Right ventricle myocardium superior (tissue), 1 donor: ENCODE data around the gene VEZT. TPM values are rescaled to one million over a fixed set of nuclear protein-coding genes. Genes with fewer than 3 reads are reported as not detected.
"Not testable (repeated sequence)": the region's sequence is repeated elsewhere in the genome, so short reads cannot be mapped to it uniquely, and the experiment has no call there.

ENCODE experiments used
- ATAC-seq: fragments of 200-7000 bp; cut with Tn5 transposase; one replicate; pipeline ENCODE4 v1.9.1; 2020; ENCODE audit warnings: mild to moderate bottlenecking; ENCODE audit not compliant: poor library complexity
- DNase-seq: peaks from one replicate; pipeline ENCODE4 v3.0.0-alpha.2; 2020
- intact Hi-C: fragments of 100-400 bp; cut with DNase I; formaldehyde crosslinking; loops from one replicate; pipeline ENCODE4 v1.11.2; 2022
- total RNA-seq: library from RNA; stranded (reverse); fragmentation: NEBNext Ultra II Directional; extraction: Animal tissue kit (Norgen Biotek cat#: 25700); gene quantifications from one replicate; pipeline ENCODE4 v1.2.1, GENCODE V29; 2021
- donor health status: DM: no; HTN: yes; CAD: no; lungs with severe emphysema.

Gene VEZT
- total RNA-seq, 1 donor from 2014 or later, result 55.5 TPM

GRCh38 chr12:95196875-95197569, 20.6 kb upstream of the VEZT start:
- DNase-seq, ATAC-seq, intact Hi-C loops: not testable (repeated sequence)

GRCh38 chr12:95197636-95198035, 20.0 kb upstream of the VEZT start:
- no peak for ATAC-seq
- no peak for DNase-seq
- intact Hi-C loops, result no loop called here

- intact Hi-C loops, result no loop called here
- DNase-seq (no peak), ATAC-seq (no peak)
These were observed 18.7 kb upstream of the VEZT start for GRCh38 chr12:95198914-95199313.

GRCh38 chr12:95200128-95200894, 17.3 kb upstream of the VEZT start:
- intact Hi-C loops, result no loop called here

GRCh38 chr12:95201056-95201670, 16.4 kb upstream of the VEZT start:
- intact Hi-C loops, result no loop called here
- ATAC-seq, result no peak
- no peak for DNase-seq

More at GRCh38 chr12:95200128-95200894, 17.3 kb upstream of the VEZT start:
- no peak for ATAC-seq
- no peak for DNase-seq

GRCh38 chr12:95202691-95203486, 14.7 kb upstream of the VEZT start:
- intact Hi-C loops, result no loop called here
- ATAC-seq, result peak; percentile 34
- DNase-seq, result no peak

GRCh38 chr12:95203487-95204030, 14.0 kb upstream of the VEZT start:
- intact Hi-C loops, result no loop called here
- no peak for ATAC-seq
- DNase-seq, result no peak

GRCh38 chr12:95204141-95204866, 13.3 kb upstream of the VEZT start:
- ATAC-seq, result peak; percentile 44
- intact Hi-C loops, result no loop called here

GRCh38 chr12:95205016-95205624, 12.5 kb upstream of the VEZT start:
- intact Hi-C loops, result no loop called here
- no peak for DNase-seq
- peak; percentile 8 for ATAC-seq

More at GRCh38 chr12:95204141-95204866, 13.3 kb upstream of the VEZT start:
- DNase-seq, result no peak

GRCh38 chr12:95205685-95206084, 11.9 kb upstream of the VEZT start:
- intact Hi-C loops, result no loop called here
- ATAC-seq (peak; percentile 57), DNase-seq (no peak)

- DNase-seq, result no peak
- ATAC-seq, result no peak
- intact Hi-C loops, result no loop called here
These were observed 10.7 kb upstream of the VEZT start for GRCh38 chr12:95206916-95207315.

- intact Hi-C loops, result no loop called here
- DNase-seq (no peak), ATAC-seq (no peak)
These were observed 10.2 kb upstream of the VEZT start for GRCh38 chr12:95207407-95207806.

GRCh38 chr12:95208678-95209077, 8.9 kb upstream of the VEZT start:
- ATAC-seq (no peak), DNase-seq (no peak)
- intact Hi-C loops, result no loop called here

- ATAC-seq (no peak), DNase-seq (no peak)
- intact Hi-C loops, result no loop called here
These were observed 5.0 kb upstream of the VEZT start for GRCh38 chr12:95212586-95212985.

GRCh38 chr12:95213119-95213518, 4.5 kb upstream of the VEZT start:
- intact Hi-C loops, result no loop called here
- ATAC-seq, result no peak

GRCh38 chr12:95213928-95214327, 3.7 kb upstream of the VEZT start:
- intact Hi-C loops, result no loop called here
- no peak for ATAC-seq

More at GRCh38 chr12:95213119-95213518, 4.5 kb upstream of the VEZT start:
- DNase-seq, result no peak

GRCh38 chr12:95214466-95214865, 3.1 kb upstream of the VEZT start:
- ATAC-seq (no peak), DNase-seq (no peak)
- intact Hi-C loops, result no loop called here

More at GRCh38 chr12:95213928-95214327, 3.7 kb upstream of the VEZT start:
- no peak for DNase-seq
